Body of pancreas (tissue), 4 donors: ENCODE measurements around the gene MCAM. TPM values are rescaled to one million over a fixed set of nuclear protein-coding genes. Genes with fewer than 3 reads are reported as not detected.

Experiments used
- ATAC-seq: fragments of 150-250 bp; one replicate; pipeline ENCODE4 v1.9.1; 2016
- DNase-seq, 4 donors: peaks; one replicate each; pipeline ENCODE4 v3.0.0-alpha.2; 2019
- H3K27ac ChIP-seq, 4 donors: fragments of 200-600 bp; sonication (generic); 1 replicate in 3 of 4; 2 replicates in 1 of 4; pipeline versions ENCODE4 v1.5.1 to v1.6.1; 2016 to 2019; ENCODE audit warnings: mild to moderate bottlenecking in 1 of 4, mixed read lengths in 1 of 4, moderate library complexity in 1 of 4
- H3K27me3 ChIP-seq, 2 donors: fragments of 200-600 bp; sonication (generic); one replicate each; pipeline ENCODE4 v1.6.0; 2016; ENCODE audit warnings: mild to moderate bottlenecking in 1 of 2
- H3K36me3 ChIP-seq, 2 donors: fragments of 200-600 bp; sonication (generic); replicated peaks in 1 of 2; 2 replicates each; pipeline ENCODE4 v1.5.1; 2016; ENCODE audit warnings: low read depth in 2 of 2; ENCODE audit not compliant: insufficient read depth in 1 of 2
- H3K4me1 ChIP-seq: fragments of 200-600 bp; sonication (generic); one replicate; pipeline ENCODE4 v1.6.0; 2016
- H3K4me3 ChIP-seq, 2 donors: fragments of 200-600 bp; sonication (generic); 1 replicate in 1 of 2; 2 replicates in 1 of 2; pipeline ENCODE4 v1.5.1; 2016 to 2019
- H3K9me3 ChIP-seq, 3 donors: fragments of 200-600 bp; sonication (generic); 1 replicate in 2 of 3; 2 replicates in 1 of 3; pipeline ENCODE4 v1.5.1; 2016
- CTCF ChIP-seq, 7 experiments: fragments of 450-650 bp in 4 of 7; fragments of 200-600 bp in 3 of 7; sonication (generic) in 3 of 7; IDR thresholded peaks; one replicate each; pipeline ENCODE4 v1.5.1; 2016 to 2019; ENCODE audit warnings: antibody characterized with exemption in 7 of 7
- POLR2A ChIP-seq, 3 donors: fragments of 450-650 bp; IDR thresholded peaks; one replicate each; pipeline ENCODE4 v1.6.1; 2016; ENCODE audit warnings: antibody characterized with exemption in 3 of 3, mild to moderate bottlenecking in 2 of 3
- WGBS, 2 donors: methylation state at CpG; one replicate each; pipeline ENCODE4 v1.1.5; 2017; 5-methylcytosine and 5-hydroxymethylcytosine counted together
- intact Hi-C: fragments of 100-400 bp; cut with DNase I; formaldehyde crosslinking; loops from one replicate; pipeline ENCODE4 v1.15.1; 2023
- total RNA-seq, 2 donors: library from RNA; depleted of rRNA; stranded (reverse); fragments of >200 nt; gene quantifications; one replicate each; pipeline ENCODE4 v1.1.0, GENCODE V29; 2016

Gene MCAM
- total RNA-seq, 2 donors from 2014 or later: 75.0 to 205 TPM

DNA sequence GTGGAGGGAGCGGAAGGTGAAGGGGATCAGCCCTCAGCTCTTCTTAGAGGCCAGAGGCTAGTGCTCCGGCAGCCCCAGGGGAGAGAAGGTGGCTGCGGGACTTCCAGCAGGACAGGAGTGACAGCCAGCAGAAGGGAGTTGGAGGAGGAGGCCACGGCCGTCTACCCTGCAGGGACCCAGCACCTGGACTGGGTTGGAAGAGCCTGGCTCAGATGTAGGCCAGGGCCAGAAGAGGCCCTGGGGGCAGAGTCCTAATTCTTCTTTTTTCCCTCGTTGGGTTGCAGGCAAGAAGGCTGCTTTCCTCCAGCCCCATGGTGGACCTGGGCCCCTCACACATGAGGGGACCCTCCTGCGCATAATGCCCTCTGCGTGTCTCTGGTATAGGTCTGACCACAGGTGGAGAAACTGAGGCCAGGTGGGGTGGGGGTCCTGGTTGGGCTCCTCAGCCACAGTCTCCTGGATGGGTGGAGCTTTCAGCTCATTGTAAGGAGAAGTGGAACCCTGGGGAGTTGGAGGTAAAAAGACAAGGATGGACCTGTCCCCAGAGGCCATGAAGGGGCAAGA lies 2.3 kb upstream of the MCAM start:
- peaks cover 0 to 7% of the 10 kb centered on the region in 2 donors for H3K27me3 ChIP-seq
- H3K36me3 ChIP-seq: no peaks in the 10 kb centered on the region
- H3K9me3 ChIP-seq: no peaks in the 10 kb centered on the region
- H3K4me1 ChIP-seq: peaks cover 55% of the 10 kb centered on the region
- intact Hi-C loops: no loop called here
- H3K27ac ChIP-seq: peak overlapping the region in 3 of 4 donors; percentile 26 to 66 (median 53)
- H3K4me3 ChIP-seq: no peak overlapping the region
- TF ChIP-seq CTCF (IDR thresholded peaks at IDR 0.05) (no peak), POLR2A (IDR thresholded peaks at IDR 0.05) (no peak)
- WGBS, 2 donors: 79 to 86% methylated on average over 6 to 8 of the region's 8 CpGs
- ATAC-seq (no peak), DNase-seq (no peak)

- WGBS, 2 donors: 51 to 61% methylated on average over 15 to 22 of the region's 22 CpGs
- no peak for ATAC-seq
- Histone ChIP-seq H3K27ac (peak overlapping the region in 3 of 4 donors; percentile 26 to 66 (median 53)), H3K4me3 (no peak overlapping the region), H3K27me3 (peaks cover 0 to 7% of the 10 kb centered on the region in 2 donors), H3K36me3 (no peaks in the 10 kb centered on the region), H3K9me3 (no peaks in the 10 kb centered on the region), H3K4me1 (peaks cover 55% of the 10 kb centered on the region)
- TF ChIP-seq CTCF (IDR thresholded peaks at IDR 0.05): no peak
- no peak for TF ChIP-seq POLR2A (IDR thresholded peaks at IDR 0.05)
- intact Hi-C loops: no loop called here
- peak in 2 of 4 donors; percentile 33 to 45 for DNase-seq
Measured at GRCh38 chr11:119318240-119319135, 1.6 kb upstream of the MCAM start.

DNA sequence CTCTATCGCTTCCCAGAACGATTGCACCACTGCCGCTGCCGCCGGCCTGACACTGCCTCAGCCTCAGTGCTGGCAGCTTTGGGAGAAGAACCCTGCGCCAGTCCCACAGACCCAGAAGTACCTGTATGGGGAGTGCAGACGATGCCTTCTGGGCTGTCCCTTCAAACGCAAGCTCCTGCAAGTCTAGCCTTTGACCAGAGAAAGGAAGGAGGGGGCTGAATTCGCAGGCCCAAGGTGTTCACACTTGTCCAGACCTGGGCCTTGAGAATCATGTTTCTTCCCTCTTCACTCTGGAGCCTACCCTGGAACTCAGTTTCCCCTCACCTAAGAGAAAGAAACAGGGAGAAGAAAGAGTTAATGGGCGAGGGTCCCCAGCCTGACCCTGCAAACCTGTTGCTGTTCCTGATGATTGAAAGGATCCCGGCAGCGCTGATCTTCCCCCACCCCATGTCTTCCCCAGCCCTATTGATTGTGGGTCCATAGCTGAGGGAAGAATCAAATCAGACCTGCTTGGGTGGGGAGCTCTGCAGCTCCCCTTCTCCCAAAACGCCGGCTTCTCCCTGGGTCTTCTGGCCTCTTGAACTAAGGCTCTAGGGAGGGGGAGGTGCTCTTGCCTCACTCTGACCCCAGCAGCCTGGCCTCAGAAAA lies 786 bp upstream of the MCAM start:
- peaks cover 0 to 7% of the 10 kb centered on the region in 2 donors for H3K27me3 ChIP-seq
- TF ChIP-seq CTCF (IDR thresholded peaks at IDR 0.05): no peak
- TF ChIP-seq POLR2A (IDR thresholded peaks at IDR 0.05): no peak
- H3K9me3 ChIP-seq: no peaks in the 10 kb centered on the region
- WGBS, 2 donors: 71 to 74% methylated on average over 8 to 14 of the region's 14 CpGs
- H3K4me3 ChIP-seq: no peak overlapping the region
- peak overlapping the region in 2 of 4 donors; percentile 41 to 74 for H3K27ac ChIP-seq
- H3K4me1 ChIP-seq: peaks cover 55% of the 10 kb centered on the region
- H3K36me3 ChIP-seq: no peaks in the 10 kb centered on the region
- ATAC-seq (no peak), DNase-seq (no peak)
- intact Hi-C loops: no loop called here

GRCh38 chr11:119316016-119316728 lies 758 bp downstream of the MCAM start:
- DNase-seq (peak; percentile 53 to 69 (median 62)), ATAC-seq (peak; percentile 25)
- H3K27me3 ChIP-seq: peaks cover 0 to 7% of the 10 kb centered on the region in 2 donors
- WGBS, 2 donors: 2% methylated on average over 45 of the region's 46 CpGs; no CpG with 5 or more reads in 1 of the 2 donors
- no peak overlapping the region for H3K4me3 ChIP-seq
- intact Hi-C loops: no loop called here
- no peaks in the 10 kb centered on the region for H3K9me3 ChIP-seq
- H3K4me1 ChIP-seq: peaks cover 45% of the 10 kb centered on the region
- no peak for TF ChIP-seq CTCF (IDR thresholded peaks at IDR 0.05)
- TF ChIP-seq POLR2A (IDR thresholded peaks at IDR 0.05): no peak
- no peaks in the 10 kb centered on the region for H3K36me3 ChIP-seq
- H3K27ac ChIP-seq: peak overlapping the region; percentile 74 to 80 (median 78)
